ENCODE results near the gene SYCP2L.

SYCP2L gene

GRCh38 chr6:10890151-10890550, 3.3 kb downstream of the SYCP2L start:
- H3K4me1 ChIP-seq (ENCODE audit: control insufficient read depth, insufficient read depth, low read length) = no peaks in the 10 kb centered on the region
- no peak overlapping the region for H3K4me3 ChIP-seq (ENCODE audit: low read depth, low read length)
- H3K27ac ChIP-seq (ENCODE audit: extremely low read depth, low read depth, low read length) = no peak overlapping the region
- TF ChIP-seq GLI2 (tag by site-specific recombination; IDR thresholded peaks at IDR 0.05; ENCODE audit: borderline replicate concordance, low read depth) (no peak), ZNF549 (tag by site-specific recombination; IDR thresholded peaks at IDR 0.05) (no peak), ZNF624 (tag by site-specific recombination; IDR thresholded peaks at IDR 0.05) (no peak), ZNF266 (tag by site-specific recombination; IDR thresholded peaks at IDR 0.05; ENCODE audit: low read depth) (no peak), ZNF140 (tag by site-specific recombination; IDR thresholded peaks at IDR 0.05) (peak; percentile 39; the same call in 1 of the 2 replicates), SP7 (tag by site-specific recombination; IDR thresholded peaks at IDR 0.05) (no peak), ZNF24 (tag by site-specific recombination; IDR thresholded peaks at IDR 0.05) (no peak), IKZF3 (tag by site-specific recombination; IDR thresholded peaks at IDR 0.05) (no peak)
- no peaks in the 10 kb centered on the region for H3K9me3 ChIP-seq (ENCODE audit: control insufficient read depth, insufficient read depth, low read depth, low read length)
- POLR2A ChIA-PET = interaction anchor here (0.7 kb wide), 1 partner anchor 55 kb away, joined by 8 read pairs; no protein-coding TSS in a partner anchor
- peaks cover 0 to 5% of the 10 kb centered on the region in 2 experiments; a peak in 1 of 3 replicates for H3K36me3 ChIP-seq (ENCODE audit: control insufficient read depth in 2 of 2, insufficient read depth in 1 of 2, low read length in 2 of 2)
- CTCF ChIA-PET = interaction anchor here (0.7 kb wide), 1 partner anchor 424 kb away, joined by 3 read pairs; no protein-coding TSS in a partner anchor

DNA sequence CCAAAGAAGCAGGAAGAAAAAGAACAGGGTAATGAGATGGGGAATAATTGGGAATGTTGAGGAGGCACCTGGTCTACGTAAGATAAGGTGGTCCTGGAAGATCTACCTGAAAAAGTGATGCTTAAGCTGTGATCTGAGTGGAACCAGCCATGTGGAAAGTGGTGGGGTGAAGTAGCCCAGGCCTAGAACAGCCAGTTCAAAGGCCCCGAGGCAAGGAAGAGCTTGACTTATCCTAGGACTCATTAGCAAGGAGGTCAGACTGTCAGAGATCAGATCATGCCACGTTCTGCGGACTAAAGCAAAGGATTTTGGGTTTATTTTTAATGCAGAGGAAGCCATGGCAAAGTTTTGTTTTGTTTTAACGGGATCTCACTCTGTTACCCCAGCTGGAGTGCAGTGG, 5.1 kb downstream of the SYCP2L start:
- no peaks in the 10 kb centered on the region for H3K4me1 ChIP-seq (ENCODE audit: control insufficient read depth, insufficient read depth, low read length)
- no peak overlapping the region for H3K27ac ChIP-seq (ENCODE audit: extremely low read depth, low read depth, low read length)
- POLR2A ChIA-PET = no interaction called here
- CTCF ChIA-PET = interaction anchor here (1.2 kb wide), 1 partner anchor 13 kb away, joined by 3 read pairs; no protein-coding TSS in a partner anchor
- H3K9me3 ChIP-seq (ENCODE audit: control insufficient read depth, insufficient read depth, low read depth, low read length) = no peaks in the 10 kb centered on the region
- TF ChIP-seq ZIC2 (tag by site-specific recombination; IDR thresholded peaks at IDR 0.05) (no peak), EGR2 (tag by site-specific recombination; IDR thresholded peaks at IDR 0.05; ENCODE audit: low read depth) (no peak), ZNF549 (tag by site-specific recombination; IDR thresholded peaks at IDR 0.05) (no peak), ZNF830 (tag by site-specific recombination; IDR thresholded peaks at IDR 0.05; ENCODE audit: low read depth) (no peak), ZNF76 (tag by site-specific recombination; IDR thresholded peaks at IDR 0.05; ENCODE audit: borderline replicate concordance, low read depth) (no peak), ZNF48 (tag by site-specific recombination; IDR thresholded peaks at IDR 0.05) (no peak), ZBTB17 (tag by site-specific recombination; IDR thresholded peaks at IDR 0.05) (no peak), ZNF623 (tag by site-specific recombination; IDR thresholded peaks at IDR 0.05) (peak; percentile 61), ZNF184 (tag by site-specific recombination; IDR thresholded peaks at IDR 0.05) (no peak), ZNF362 (tag by site-specific recombination; IDR thresholded peaks at IDR 0.05) (no peak), ZNF341 (tag by site-specific recombination; IDR thresholded peaks at IDR 0.05; ENCODE audit: low read depth) (peak; percentile 70), ZNF544 (tag by site-specific recombination; IDR thresholded peaks at IDR 0.05) (no peak), ZNF24 (tag by site-specific recombination; IDR thresholded peaks at IDR 0.05) (no peak), KLF1 (tag by site-specific recombination; IDR thresholded peaks at IDR 0.05) (no peak), ZNF211 (tag by site-specific recombination; IDR thresholded peaks at IDR 0.05; ENCODE audit: low read depth) (no peak), ZSCAN16 (tag by site-specific recombination; IDR thresholded peaks at IDR 0.05) (no peak)
- TF ChIP-seq, protein P1, sequence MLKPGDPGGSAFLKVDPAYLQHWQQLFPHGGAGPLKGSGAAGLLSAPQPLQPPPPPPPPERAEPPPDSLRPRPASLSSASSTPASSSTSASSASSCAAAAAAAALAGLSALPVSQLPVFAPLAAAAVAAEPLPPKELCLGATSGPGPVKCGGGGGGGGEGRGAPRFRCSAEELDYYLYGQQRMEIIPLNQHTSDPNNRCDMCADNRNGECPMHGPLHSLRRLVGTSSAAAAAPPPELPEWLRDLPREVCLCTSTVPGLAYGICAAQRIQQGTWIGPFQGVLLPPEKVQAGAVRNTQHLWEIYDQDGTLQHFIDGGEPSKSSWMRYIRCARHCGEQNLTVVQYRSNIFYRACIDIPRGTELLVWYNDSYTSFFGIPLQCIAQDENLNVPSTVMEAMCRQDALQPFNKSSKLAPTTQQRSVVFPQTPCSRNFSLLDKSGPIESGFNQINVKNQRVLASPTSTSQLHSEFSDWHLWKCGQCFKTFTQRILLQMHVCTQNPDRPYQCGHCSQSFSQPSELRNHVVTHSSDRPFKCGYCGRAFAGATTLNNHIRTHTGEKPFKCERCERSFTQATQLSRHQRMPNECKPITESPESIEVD (tag by site-specific recombination; IDR thresholded peaks at IDR 0.05) = no peak
- peaks cover 0 to 6% of the 10 kb centered on the region in 2 experiments; a peak in 1 of 3 replicates for H3K36me3 ChIP-seq (ENCODE audit: control insufficient read depth in 2 of 2, insufficient read depth in 1 of 2, low read length in 2 of 2)
- no peak overlapping the region for H3K4me3 ChIP-seq (ENCODE audit: low read depth, low read length)
